ENCODE data around the gene AFP. TPM values are rescaled to one million over a fixed set of nuclear protein-coding genes. Genes with fewer than 3 reads are reported as not detected.

Gene AFP
- total RNA-seq, 1 donor from 2014 or later, result not detected

DNA sequence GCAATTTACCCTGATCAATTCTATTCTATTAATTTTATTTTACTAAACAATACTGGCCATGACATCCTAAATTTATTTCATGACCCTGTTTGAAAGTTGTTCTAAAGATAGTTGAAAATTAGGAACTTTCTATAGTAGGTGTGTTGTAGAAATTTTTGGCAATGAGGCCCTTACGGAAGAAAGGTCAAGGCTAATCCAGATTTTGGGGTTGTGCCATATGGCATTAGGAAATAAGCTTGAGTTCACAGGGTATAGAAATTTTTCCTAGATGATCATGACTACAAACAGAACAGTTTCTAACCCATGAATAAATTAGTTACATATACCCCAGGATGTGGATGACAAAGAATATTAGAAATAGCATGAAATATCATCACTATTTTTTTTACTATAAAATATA lies 39.7 kb upstream of the AFP start:
- TF ChIP-seq, protein P1, sequence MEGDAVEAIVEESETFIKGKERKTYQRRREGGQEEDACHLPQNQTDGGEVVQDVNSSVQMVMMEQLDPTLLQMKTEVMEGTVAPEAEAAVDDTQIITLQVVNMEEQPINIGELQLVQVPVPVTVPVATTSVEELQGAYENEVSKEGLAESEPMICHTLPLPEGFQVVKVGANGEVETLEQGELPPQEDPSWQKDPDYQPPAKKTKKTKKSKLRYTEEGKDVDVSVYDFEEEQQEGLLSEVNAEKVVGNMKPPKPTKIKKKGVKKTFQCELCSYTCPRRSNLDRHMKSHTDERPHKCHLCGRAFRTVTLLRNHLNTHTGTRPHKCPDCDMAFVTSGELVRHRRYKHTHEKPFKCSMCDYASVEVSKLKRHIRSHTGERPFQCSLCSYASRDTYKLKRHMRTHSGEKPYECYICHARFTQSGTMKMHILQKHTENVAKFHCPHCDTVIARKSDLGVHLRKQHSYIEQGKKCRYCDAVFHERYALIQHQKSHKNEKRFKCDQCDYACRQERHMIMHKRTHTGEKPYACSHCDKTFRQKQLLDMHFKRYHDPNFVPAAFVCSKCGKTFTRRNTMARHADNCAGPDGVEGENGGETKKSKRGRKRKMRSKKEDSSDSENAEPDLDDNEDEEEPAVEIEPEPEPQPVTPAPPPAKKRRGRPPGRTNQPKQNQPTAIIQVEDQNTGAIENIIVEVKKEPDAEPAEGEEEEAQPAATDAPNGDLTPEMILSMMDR (IDR thresholded peaks at IDR 0.05; ENCODE audit: borderline replicate concordance), result no peak
- DNase-seq, result no peak
- no peak overlapping the region for H3K27ac ChIP-seq (replicated peaks)
- no peaks in the 10 kb centered on the region for H3K4me1 ChIP-seq
- no peaks in the 10 kb centered on the region for H3K27me3 ChIP-seq (ENCODE audit: low read depth)
- intact Hi-C loops (cut with micrococcal nuclease), result no loop called here
- no peaks in the 10 kb centered on the region for H3K36me3 ChIP-seq
- H3K4me3 ChIP-seq, result no peak overlapping the region
- H3K9me3 ChIP-seq (replicated peaks), result no peaks in the 10 kb centered on the region

GRCh38 chr4:73396993-73397972 lies 38.7 kb upstream of the AFP start:
- Histone ChIP-seq H3K4me3 (no peak overlapping the region), H3K36me3 (no peaks in the 10 kb centered on the region), H3K27ac (replicated peaks) (no peak overlapping the region), H3K27me3 (ENCODE audit: low read depth) (no peaks in the 10 kb centered on the region), H3K9me3 (replicated peaks) (no peaks in the 10 kb centered on the region), H3K4me1 (no peaks in the 10 kb centered on the region)
- DNase-seq, result no peak
- TF ChIP-seq, protein P1 (IDR thresholded peaks at IDR 0.05; ENCODE audit: borderline replicate concordance), result no peak
- intact Hi-C loops (cut with micrococcal nuclease), result no loop called here

GRCh38 chr4:73401412-73401811 lies 34.6 kb upstream of the AFP start:
- intact Hi-C loops (cut with micrococcal nuclease), result no loop called here
- Histone ChIP-seq H3K4me1 (no peaks in the 10 kb centered on the region), H3K27ac (replicated peaks) (no peak overlapping the region), H3K4me3 (no peak overlapping the region), H3K9me3 (replicated peaks) (no peaks in the 10 kb centered on the region), H3K27me3 (ENCODE audit: low read depth) (no peaks in the 10 kb centered on the region), H3K36me3 (no peaks in the 10 kb centered on the region)
- no peak for DNase-seq
- TF ChIP-seq, protein P1 (IDR thresholded peaks at IDR 0.05; ENCODE audit: borderline replicate concordance), result no peak

- H3K27me3 ChIP-seq (ENCODE audit: low read depth), result no peaks in the 10 kb centered on the region
- no peaks in the 10 kb centered on the region for H3K36me3 ChIP-seq
- TF ChIP-seq, protein P1 (IDR thresholded peaks at IDR 0.05; ENCODE audit: borderline replicate concordance), result no peak
- H3K9me3 ChIP-seq (replicated peaks), result no peaks in the 10 kb centered on the region
- no peak within 1 kb of the TSS for H3K27ac ChIP-seq (replicated peaks)
- intact Hi-C loops (cut with micrococcal nuclease), result no loop called here
- DNase-seq, result no peak
- no peak within 1 kb of the TSS for H3K4me3 ChIP-seq
- no peaks in the 10 kb centered on the region for H3K4me1 ChIP-seq
Observed at GRCh38 chr4:73404042-73404441, 32.0 kb upstream of the AFP start, which contains the start of gene ALB. TSS of gene ALB (plus strand) at chr4:73404287. CDS start at chr4:73404328, 41 bp downstream.

- no peaks in the 10 kb centered on the region for H3K4me1 ChIP-seq
- TF ChIP-seq, protein P1 (IDR thresholded peaks at IDR 0.05; ENCODE audit: borderline replicate concordance), result no peak
- no peak overlapping the region for H3K4me3 ChIP-seq
- no peaks in the 10 kb centered on the region for H3K9me3 ChIP-seq (replicated peaks)
- no peak for DNase-seq
- H3K27me3 ChIP-seq (ENCODE audit: low read depth), result no peaks in the 10 kb centered on the region
- H3K36me3 ChIP-seq, result no peaks in the 10 kb centered on the region
- intact Hi-C loops (cut with micrococcal nuclease), result no loop called here
- no peak overlapping the region for H3K27ac ChIP-seq (replicated peaks)
Observed at GRCh38 chr4:73404457-73404856, 31.6 kb upstream of the AFP start.

Data from left ventricle myocardium inferior (tissue), 1 donor.